Activated B cell treated with CpG ODN at 0.5 μM for 24 hours (primary cell): ENCODE results near the gene ZNF215. TPM values are rescaled to one million over a fixed set of nuclear protein-coding genes. Genes with fewer than 3 reads are reported as not detected.
A peak's percentile ranks its signal among the peaks of the same experiment; 100 is the strongest.
"Not testable (repeated sequence)": the region's sequence is repeated elsewhere in the genome, so short reads cannot be mapped to it uniquely, and the experiment has no call there.

Source experiments
- ATAC-seq: fragments of 200-7000 bp; cut with Tn5 transposase; one replicate; pipeline ENCODE4 v1.10.0; 2021; ENCODE audit warnings: low read depth, mild to moderate bottlenecking, moderate library complexity
- CTCF ChIA-PET: fragments of 350-600 bp; sonication (Branson Sonifier 250); formaldehyde crosslinking; loops from one replicate; lab custom pipeline; 2021; ENCODE audit warnings: antibody characterized with exemption; lab: Charles Lee
- POLR2A ChIA-PET: fragments of 350-600 bp; sonication (Branson Sonifier 250); formaldehyde crosslinking; loops from one replicate; lab custom pipeline; 2021; ENCODE audit warnings: antibody characterized with exemption; lab: Charles Lee
- DNase-seq: peaks from one replicate; pipeline ENCODE4 v3.0.0; 2022
- H3K27ac Mint-ChIP-seq: one replicate; pipeline ENCODE4 v1.8.0; 2020; ENCODE audit warnings: mixed read lengths
- H3K27me3 Mint-ChIP-seq: one replicate; pipeline ENCODE4 v1.8.0; 2021; ENCODE audit warnings: mixed read lengths
- H3K36me3 Mint-ChIP-seq: one replicate; pipeline ENCODE4 v1.8.0; 2021; ENCODE audit warnings: low read depth, mixed read lengths
- H3K4me1 Mint-ChIP-seq: one replicate; pipeline ENCODE4 v1.8.0; 2021; ENCODE audit warnings: mixed read lengths
- H3K4me3 Mint-ChIP-seq: one replicate; pipeline ENCODE4 v1.8.0; 2020; ENCODE audit warnings: mild to moderate bottlenecking, mixed read lengths
- H3K9me3 Mint-ChIP-seq: one replicate; pipeline ENCODE4 v1.8.0; 2020; ENCODE audit warnings: mixed read lengths
- CTCF ChIP-seq: fragments of 200-600 bp; IDR thresholded peaks from one replicate; pipeline ENCODE4 v1.8.0; 2022; ENCODE audit warnings: antibody characterized with exemption, mild to moderate bottlenecking
- intact Hi-C: fragments of 100-400 bp; cut with micrococcal nuclease; formaldehyde crosslinking; loops from one replicate; pipeline ENCODE4 v1.15.1; 2024
- total RNA-seq: library from RNA; stranded (reverse); gene quantifications from 2 replicates; pipeline ENCODE4 v1.2.3, GENCODE V29; 2022

The ZNF215 gene
- 5.3 and 5.4 TPM in 2 replicates for total RNA-seq

- POLR2A ChIA-PET, result interaction anchor here (1.4 kb wide), 1 partner anchor 13 kb away, joined by 5 read pairs; no protein-coding TSS in a partner anchor
- H3K4me3 Mint-ChIP-seq, result peak within 1 kb of the TSS; percentile 93
- ATAC-seq (peak; percentile 76), DNase-seq (peak; percentile 43)
- H3K27me3 Mint-ChIP-seq, result no peaks in the 10 kb centered on the region
- H3K9me3 Mint-ChIP-seq, result no peaks in the 10 kb centered on the region
- CTCF ChIA-PET, result interaction anchor here (1.3 kb wide), 1 partner anchor 114 kb away, joined by 4 read pairs; no protein-coding TSS in a partner anchor
- intact Hi-C loops, result loop anchor here (5.0 to 10.0 kb wide), 3 partner anchors 154 to 588 kb away; partner anchors contain the start of genes OR2AG2 and PPFIBP2
- peaks cover 19% of the 10 kb centered on the region for H3K4me1 Mint-ChIP-seq
- TF ChIP-seq CTCF, result no peak
- peak within 1 kb of the TSS; percentile 81 for H3K27ac Mint-ChIP-seq
- peaks cover 2% of the 10 kb centered on the region for H3K36me3 Mint-ChIP-seq
Observed at GRCh38 chr11:6926208-6927029, at the start of gene ZNF215. Gene ZNF215 (plus strand): TSS chr11:6926426. CDS start chr11:6932273, 5,847 bp downstream.

DNA sequence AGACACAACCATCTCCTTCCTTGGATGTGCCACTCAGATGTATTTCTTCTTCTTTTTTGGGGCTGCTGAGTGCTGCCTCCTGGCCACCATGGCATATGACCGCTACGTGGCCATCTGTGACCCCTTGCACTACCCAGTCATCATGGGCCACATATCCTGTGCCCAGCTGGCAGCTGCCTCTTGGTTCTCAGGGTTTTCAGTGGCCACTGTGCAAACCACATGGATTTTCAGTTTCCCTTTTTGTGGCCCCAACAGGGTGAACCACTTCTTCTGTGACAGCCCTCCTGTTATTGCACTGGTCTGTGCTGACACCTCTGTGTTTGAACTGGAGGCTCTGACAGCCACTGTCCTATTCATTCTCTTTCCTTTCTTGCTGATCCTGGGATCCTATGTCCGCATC, 49.3 kb upstream of the ZNF215 start:
- Mint-ChIP-seq H3K4me1 (no peaks in the 10 kb centered on the region), H3K4me3 (no peak overlapping the region), H3K27me3 (peaks cover 2% of the 10 kb centered on the region), H3K36me3 (no peaks in the 10 kb centered on the region), H3K9me3 (no peaks in the 10 kb centered on the region), H3K27ac (no peak overlapping the region)
- no peak for TF ChIP-seq CTCF
- no peak for DNase-seq
- POLR2A ChIA-PET, result no interaction called here
- intact Hi-C loops, result no loop called here
- ATAC-seq, result no peak
- CTCF ChIA-PET, result no interaction called here

GRCh38 chr11:6882751-6883150, 43.5 kb upstream of the ZNF215 start:
- Mint-ChIP-seq H3K4me1 (no peaks in the 10 kb centered on the region), H3K36me3 (no peaks in the 10 kb centered on the region), H3K9me3 (no peaks in the 10 kb centered on the region), H3K27me3 (peaks cover 3% of the 10 kb centered on the region), H3K27ac (no peak overlapping the region), H3K4me3 (no peak overlapping the region)
- intact Hi-C loops, result no loop called here
- POLR2A ChIA-PET, result no interaction called here
- no peak for TF ChIP-seq CTCF
- ATAC-seq (no peak), DNase-seq (no peak)
- CTCF ChIA-PET, result no interaction called here

GRCh38 chr11:6887711-6888110, 38.5 kb upstream of the ZNF215 start:
- H3K4me1 Mint-ChIP-seq, DNase-seq, H3K27me3 Mint-ChIP-seq, H3K9me3 Mint-ChIP-seq, H3K36me3 Mint-ChIP-seq, H3K4me3 Mint-ChIP-seq, CTCF ChIA-PET, intact Hi-C loops, H3K27ac Mint-ChIP-seq, ATAC-seq: not testable (repeated sequence)
- POLR2A ChIA-PET, result interaction anchor here (0.6 kb wide), 2 partner anchors 205 to 1188 kb away, joined by 4 to 5 read pairs; partner anchors contain the start of gene MRPL17

- CTCF ChIA-PET, result no interaction called here
- POLR2A ChIA-PET, result no interaction called here
- ATAC-seq (no peak), DNase-seq (no peak)
- Mint-ChIP-seq H3K9me3 (no peaks in the 10 kb centered on the region), H3K4me3 (no peak overlapping the region), H3K4me1 (no peaks in the 10 kb centered on the region), H3K27ac (no peak overlapping the region), H3K27me3 (peaks cover 6% of the 10 kb centered on the region), H3K36me3 (no peaks in the 10 kb centered on the region)
- TF ChIP-seq CTCF, result no peak
- intact Hi-C loops, result no loop called here
Observed at GRCh38 chr11:6888830-6889229, 37.4 kb upstream of the ZNF215 start.
